Measurements from ENCODE around the gene KRT6B.

The KRT6B gene

GRCh38 chr12:52441320-52441911, 10.5 kb downstream of the KRT6B start:
- TF ChIP-seq, protein P1, sequence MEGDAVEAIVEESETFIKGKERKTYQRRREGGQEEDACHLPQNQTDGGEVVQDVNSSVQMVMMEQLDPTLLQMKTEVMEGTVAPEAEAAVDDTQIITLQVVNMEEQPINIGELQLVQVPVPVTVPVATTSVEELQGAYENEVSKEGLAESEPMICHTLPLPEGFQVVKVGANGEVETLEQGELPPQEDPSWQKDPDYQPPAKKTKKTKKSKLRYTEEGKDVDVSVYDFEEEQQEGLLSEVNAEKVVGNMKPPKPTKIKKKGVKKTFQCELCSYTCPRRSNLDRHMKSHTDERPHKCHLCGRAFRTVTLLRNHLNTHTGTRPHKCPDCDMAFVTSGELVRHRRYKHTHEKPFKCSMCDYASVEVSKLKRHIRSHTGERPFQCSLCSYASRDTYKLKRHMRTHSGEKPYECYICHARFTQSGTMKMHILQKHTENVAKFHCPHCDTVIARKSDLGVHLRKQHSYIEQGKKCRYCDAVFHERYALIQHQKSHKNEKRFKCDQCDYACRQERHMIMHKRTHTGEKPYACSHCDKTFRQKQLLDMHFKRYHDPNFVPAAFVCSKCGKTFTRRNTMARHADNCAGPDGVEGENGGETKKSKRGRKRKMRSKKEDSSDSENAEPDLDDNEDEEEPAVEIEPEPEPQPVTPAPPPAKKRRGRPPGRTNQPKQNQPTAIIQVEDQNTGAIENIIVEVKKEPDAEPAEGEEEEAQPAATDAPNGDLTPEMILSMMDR (IDR thresholded peaks at IDR 0.05; ENCODE audit: extremely low read depth, insufficient read depth, missing control alignments) = no peak
- DNase-seq (ENCODE audit: low spot score) = no peak
- in situ Hi-C loops (cut with MboI; ENCODE audit: low pct_unique_long_range_greater_than_20kb, low sequenced_read_pairs, unreplicated experiment) = no loop called here

DNA sequence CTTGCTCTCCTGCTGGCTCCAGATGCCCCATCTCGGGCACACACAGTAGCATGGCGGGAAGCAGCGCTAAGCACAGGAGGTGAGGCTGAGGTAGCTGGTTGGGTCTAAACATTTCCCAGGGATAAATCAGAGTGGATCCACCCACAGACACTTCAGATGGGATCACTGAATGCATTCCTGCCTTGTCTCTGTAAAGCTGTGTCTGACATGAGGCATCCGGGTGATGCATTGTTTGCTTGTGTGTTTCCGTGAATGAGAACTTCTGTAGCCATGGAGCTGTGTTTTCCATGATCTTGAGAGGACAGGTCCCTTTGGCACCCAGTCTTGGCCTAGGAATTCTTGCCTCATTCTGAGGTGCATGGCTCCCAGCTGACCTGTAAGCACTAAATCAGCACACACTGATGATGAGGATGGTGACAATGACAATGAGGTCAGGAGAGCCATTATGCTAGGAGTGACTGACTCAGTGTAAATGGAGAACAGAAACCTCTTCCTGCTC, 11.1 kb downstream of the KRT6B start:
- no peak for DNase-seq (ENCODE audit: low spot score)
- in situ Hi-C loops (cut with MboI; ENCODE audit: low pct_unique_long_range_greater_than_20kb, low sequenced_read_pairs, unreplicated experiment) = no loop called here
- TF ChIP-seq, protein P1 (IDR thresholded peaks at IDR 0.05; ENCODE audit: extremely low read depth, insufficient read depth, missing control alignments) = no peak

- DNase-seq (ENCODE audit: low spot score) = no peak
- TF ChIP-seq, protein P1 (IDR thresholded peaks at IDR 0.05; ENCODE audit: extremely low read depth, insufficient read depth, missing control alignments) = no peak
- in situ Hi-C loops (cut with MboI; ENCODE audit: low pct_unique_long_range_greater_than_20kb, low sequenced_read_pairs, unreplicated experiment) = no loop called here
Observed at GRCh38 chr12:52439845-52440244, 12.1 kb downstream of the KRT6B start.

DNA sequence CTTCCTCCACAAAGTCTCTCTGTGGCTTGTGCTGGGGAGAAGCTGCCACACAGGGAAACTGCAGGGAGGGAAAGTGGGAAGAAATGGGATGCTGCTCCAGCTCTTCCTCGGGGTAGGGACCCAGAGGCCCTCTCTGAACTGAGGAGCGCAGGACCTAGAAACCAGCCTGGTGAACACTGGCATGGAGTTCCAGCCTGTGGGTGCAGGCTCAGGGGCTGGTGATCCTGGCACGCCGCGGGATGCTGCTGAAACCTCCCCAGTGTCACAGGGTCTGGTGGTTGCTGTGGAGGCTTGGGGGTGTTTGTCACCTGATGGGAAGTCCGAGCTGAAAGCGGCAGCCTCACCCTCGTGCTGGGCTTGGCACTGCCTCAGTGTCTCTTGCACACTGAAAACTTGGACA, 12.5 kb downstream of the KRT6B start:
- TF ChIP-seq, protein P1 (IDR thresholded peaks at IDR 0.05; ENCODE audit: extremely low read depth, insufficient read depth, missing control alignments) = no peak
- in situ Hi-C loops (cut with MboI; ENCODE audit: low pct_unique_long_range_greater_than_20kb, low sequenced_read_pairs, unreplicated experiment) = no loop called here
- no peak for DNase-seq (ENCODE audit: low spot score)

- no peak for DNase-seq (ENCODE audit: low spot score)
- in situ Hi-C loops (cut with MboI; ENCODE audit: low pct_unique_long_range_greater_than_20kb, low sequenced_read_pairs, unreplicated experiment) = no loop called here
- TF ChIP-seq, protein P1 (IDR thresholded peaks at IDR 0.05; ENCODE audit: extremely low read depth, insufficient read depth, missing control alignments) = no peak
Observed at GRCh38 chr12:52438305-52439301, 13.3 kb downstream of the KRT6B start.

GRCh38 chr12:52437508-52437907, 14.4 kb downstream of the KRT6B start:
- no peak for DNase-seq (ENCODE audit: low spot score)
- in situ Hi-C loops (cut with MboI; ENCODE audit: low pct_unique_long_range_greater_than_20kb, low sequenced_read_pairs, unreplicated experiment) = no loop called here
- TF ChIP-seq, protein P1 (IDR thresholded peaks at IDR 0.05; ENCODE audit: extremely low read depth, insufficient read depth, missing control alignments) = no peak

Data from GM13977 (cell line).